HL-60 (cell line): ENCODE data around the gene DNAH5.

ENCODE experiments used
- DNase-seq, 2 experiments: peaks; one replicate each; pipeline ENCODE4 v3.0.0-alpha.2; 2010 to 2020; ENCODE audit warnings: low read depth in 1 of 2, low spot score in 1 of 2
- H3K27ac ChIP-seq: fragments of 250-450 bp; sonication (Bioruptor Pico); replicated peaks from 2 replicates; pipeline ENCODE4 v1.5.1; 2020; ENCODE audit warnings: mild to moderate bottlenecking, moderate library complexity
- H3K27me3 ChIP-seq: fragments of 250-450 bp; sonication (Bioruptor Pico); 2 replicates; pipeline ENCODE4 v1.5.1; 2021; ENCODE audit warnings: mild to moderate bottlenecking, moderate library complexity; ENCODE audit not compliant: insufficient read depth, poor library complexity, severe bottlenecking
- H3K4me3 ChIP-seq: replicated peaks from 2 replicates; pipeline ENCODE4 v1.5.1; 2011; ENCODE audit warnings: mild to moderate bottlenecking, control low read depth, low read length; ENCODE audit not compliant: insufficient read depth
- GABPA ChIP-seq: IDR thresholded peaks from 2 replicates; pipeline ENCODE4 v1.6.1; 2012; ENCODE audit warnings: low read depth
- POLR2AphosphoS5 ChIP-seq: IDR thresholded peaks from 2 replicates; pipeline ENCODE4 v1.6.1; 2012; ENCODE audit warnings: low read depth
- SPI1 ChIP-seq: IDR thresholded peaks from 2 replicates; pipeline ENCODE4 v1.6.1; 2012; ENCODE audit warnings: low read depth, mild to moderate bottlenecking, borderline replicate concordance
- TF ChIP-seq, protein P1 (sequence below): IDR thresholded peaks from 2 replicates; pipeline ENCODE4 v1.6.1; 2012; ENCODE audit warnings: low read depth; ENCODE audit not compliant: insufficient replicate concordance
- TF ChIP-seq, protein P2 (sequence below): IDR thresholded peaks from one replicate; pipeline ENCODE4 v1.5.1; 2011; ENCODE audit warnings: low read length, control low read depth, inconsistent platforms; ENCODE audit not compliant: insufficient read depth

Gene DNAH5

GRCh38 chr5:13692172-13692571 is 252.3 kb downstream of the DNAH5 start:
- H3K4me3 ChIP-seq = no peak overlapping the region
- DNase-seq = no peak
- no peaks in the 10 kb centered on the region for H3K27me3 ChIP-seq
- no peak overlapping the region for H3K27ac ChIP-seq
- TF ChIP-seq SPI1 (no peak), POLR2AphosphoS5 (no peak), GABPA (no peak)
- TF ChIP-seq, protein P1, sequence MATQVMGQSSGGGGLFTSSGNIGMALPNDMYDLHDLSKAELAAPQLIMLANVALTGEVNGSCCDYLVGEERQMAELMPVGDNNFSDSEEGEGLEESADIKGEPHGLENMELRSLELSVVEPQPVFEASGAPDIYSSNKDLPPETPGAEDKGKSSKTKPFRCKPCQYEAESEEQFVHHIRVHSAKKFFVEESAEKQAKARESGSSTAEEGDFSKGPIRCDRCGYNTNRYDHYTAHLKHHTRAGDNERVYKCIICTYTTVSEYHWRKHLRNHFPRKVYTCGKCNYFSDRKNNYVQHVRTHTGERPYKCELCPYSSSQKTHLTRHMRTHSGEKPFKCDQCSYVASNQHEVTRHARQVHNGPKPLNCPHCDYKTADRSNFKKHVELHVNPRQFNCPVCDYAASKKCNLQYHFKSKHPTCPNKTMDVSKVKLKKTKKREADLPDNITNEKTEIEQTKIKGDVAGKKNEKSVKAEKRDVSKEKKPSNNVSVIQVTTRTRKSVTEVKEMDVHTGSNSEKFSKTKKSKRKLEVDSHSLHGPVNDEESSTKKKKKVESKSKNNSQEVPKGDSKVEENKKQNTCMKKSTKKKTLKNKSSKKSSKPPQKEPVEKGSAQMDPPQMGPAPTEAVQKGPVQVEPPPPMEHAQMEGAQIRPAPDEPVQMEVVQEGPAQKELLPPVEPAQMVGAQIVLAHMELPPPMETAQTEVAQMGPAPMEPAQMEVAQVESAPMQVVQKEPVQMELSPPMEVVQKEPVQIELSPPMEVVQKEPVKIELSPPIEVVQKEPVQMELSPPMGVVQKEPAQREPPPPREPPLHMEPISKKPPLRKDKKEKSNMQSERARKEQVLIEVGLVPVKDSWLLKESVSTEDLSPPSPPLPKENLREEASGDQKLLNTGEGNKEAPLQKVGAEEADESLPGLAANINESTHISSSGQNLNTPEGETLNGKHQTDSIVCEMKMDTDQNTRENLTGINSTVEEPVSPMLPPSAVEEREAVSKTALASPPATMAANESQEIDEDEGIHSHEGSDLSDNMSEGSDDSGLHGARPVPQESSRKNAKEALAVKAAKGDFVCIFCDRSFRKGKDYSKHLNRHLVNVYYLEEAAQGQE = no peak
- TF ChIP-seq, protein P2, sequence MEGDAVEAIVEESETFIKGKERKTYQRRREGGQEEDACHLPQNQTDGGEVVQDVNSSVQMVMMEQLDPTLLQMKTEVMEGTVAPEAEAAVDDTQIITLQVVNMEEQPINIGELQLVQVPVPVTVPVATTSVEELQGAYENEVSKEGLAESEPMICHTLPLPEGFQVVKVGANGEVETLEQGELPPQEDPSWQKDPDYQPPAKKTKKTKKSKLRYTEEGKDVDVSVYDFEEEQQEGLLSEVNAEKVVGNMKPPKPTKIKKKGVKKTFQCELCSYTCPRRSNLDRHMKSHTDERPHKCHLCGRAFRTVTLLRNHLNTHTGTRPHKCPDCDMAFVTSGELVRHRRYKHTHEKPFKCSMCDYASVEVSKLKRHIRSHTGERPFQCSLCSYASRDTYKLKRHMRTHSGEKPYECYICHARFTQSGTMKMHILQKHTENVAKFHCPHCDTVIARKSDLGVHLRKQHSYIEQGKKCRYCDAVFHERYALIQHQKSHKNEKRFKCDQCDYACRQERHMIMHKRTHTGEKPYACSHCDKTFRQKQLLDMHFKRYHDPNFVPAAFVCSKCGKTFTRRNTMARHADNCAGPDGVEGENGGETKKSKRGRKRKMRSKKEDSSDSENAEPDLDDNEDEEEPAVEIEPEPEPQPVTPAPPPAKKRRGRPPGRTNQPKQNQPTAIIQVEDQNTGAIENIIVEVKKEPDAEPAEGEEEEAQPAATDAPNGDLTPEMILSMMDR = no peak

- no peak overlapping the region for H3K4me3 ChIP-seq
- DNase-seq = no peak
- no peak overlapping the region for H3K27ac ChIP-seq
- no peaks in the 10 kb centered on the region for H3K27me3 ChIP-seq
- TF ChIP-seq, protein P2 = no peak
- TF ChIP-seq, protein P1 = no peak
- TF ChIP-seq POLR2AphosphoS5 (no peak), GABPA (no peak), SPI1 (no peak)
Measured at GRCh38 chr5:13676531-13676930, 268.0 kb downstream of the DNAH5 start.

GRCh38 chr5:13674391-13674790 is 270.1 kb downstream of the DNAH5 start:
- no peak for DNase-seq
- TF ChIP-seq POLR2AphosphoS5 = no peak
- TF ChIP-seq, protein P2 = no peak
- no peak for TF ChIP-seq GABPA
- TF ChIP-seq, protein P1 = no peak
- Histone ChIP-seq H3K4me3 (no peak overlapping the region), H3K27me3 (no peaks in the 10 kb centered on the region), H3K27ac (no peak overlapping the region)
